HTERT RPE-1 (cell line): ENCODE data around the gene CARD9.

Source experiments
- in situ Hi-C: fragments of 300-500 bp; cut with MboI; formaldehyde crosslinking; loops from 4 replicates; pipeline ENCODE4 v1.14.3; 2020; ENCODE audit warnings: low sequenced_read_pairs

Gene CARD9

DNA sequence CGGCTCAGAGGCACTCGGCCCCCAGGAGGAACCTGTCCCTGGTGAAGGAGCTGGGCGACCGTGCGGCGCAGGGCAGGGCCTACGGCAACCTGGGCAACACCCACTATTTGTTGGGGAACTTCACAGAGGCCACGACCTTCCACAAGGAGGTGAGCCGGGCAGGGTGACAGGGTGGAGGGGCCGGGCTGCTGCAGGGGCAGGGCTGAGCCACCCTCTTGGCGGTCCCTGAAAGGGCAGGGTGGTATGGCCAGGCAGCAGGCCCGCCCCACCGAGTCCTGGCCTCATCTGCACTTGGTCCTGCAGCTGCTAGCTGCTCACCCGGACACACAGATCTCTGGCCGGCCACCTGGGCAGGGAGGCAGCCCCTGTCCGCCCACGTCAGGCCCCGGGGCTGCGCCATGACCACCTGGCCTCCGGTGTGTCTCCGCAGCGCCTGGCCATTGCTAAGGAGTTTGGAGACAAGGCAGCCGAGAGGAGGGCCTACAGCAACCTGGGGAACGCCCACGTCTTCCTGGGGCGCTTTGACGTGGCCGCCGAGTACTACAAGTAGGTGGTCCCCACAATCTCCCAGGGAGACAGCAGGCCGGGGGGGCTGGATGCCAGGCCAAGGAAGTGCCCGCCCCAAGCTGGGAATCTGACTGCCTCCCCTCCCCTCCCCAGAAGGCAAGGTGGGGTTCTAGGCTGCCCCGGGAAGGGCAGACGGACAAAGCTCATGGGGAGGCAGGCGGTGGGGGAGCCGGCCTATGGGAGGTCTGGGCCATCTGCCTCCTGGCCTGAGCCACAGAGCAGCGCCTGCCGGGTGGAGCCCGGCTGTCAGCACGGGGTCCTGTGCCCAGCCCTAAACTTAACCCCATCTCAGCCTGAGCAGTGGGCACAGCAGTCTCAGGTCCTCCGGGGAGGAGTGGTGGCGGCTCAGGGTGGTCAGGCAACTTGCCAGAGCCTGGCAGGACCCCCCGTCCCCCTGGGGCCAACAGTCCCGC, 35.8 kb downstream of the CARD9 start:
- in situ Hi-C loops = no loop called here

DNA sequence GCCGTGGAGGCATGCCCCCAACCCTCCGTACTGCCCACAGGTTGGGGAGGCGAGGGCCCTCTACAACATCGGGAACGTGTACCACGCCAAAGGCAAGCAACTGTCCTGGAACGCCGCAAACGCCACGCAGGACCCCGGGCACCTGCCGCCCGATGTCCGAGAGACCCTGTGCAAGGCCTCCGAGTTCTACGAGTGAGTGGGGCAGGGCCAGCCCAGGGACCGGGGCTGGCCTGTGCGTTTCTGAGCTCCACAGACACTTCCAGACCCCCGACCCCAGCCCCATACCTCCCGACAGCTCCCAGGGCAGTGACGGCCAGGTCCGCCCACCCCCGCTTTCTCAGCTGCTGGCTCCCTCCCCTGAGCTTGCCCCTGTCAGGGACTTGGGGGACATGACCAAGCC, 36.6 kb downstream of the CARD9 start:
- in situ Hi-C loops = no loop called here

- in situ Hi-C loops = no loop called here
Measured at GRCh38 chr9:136336156-136336870, 37.2 kb downstream of the CARD9 start.

DNA sequence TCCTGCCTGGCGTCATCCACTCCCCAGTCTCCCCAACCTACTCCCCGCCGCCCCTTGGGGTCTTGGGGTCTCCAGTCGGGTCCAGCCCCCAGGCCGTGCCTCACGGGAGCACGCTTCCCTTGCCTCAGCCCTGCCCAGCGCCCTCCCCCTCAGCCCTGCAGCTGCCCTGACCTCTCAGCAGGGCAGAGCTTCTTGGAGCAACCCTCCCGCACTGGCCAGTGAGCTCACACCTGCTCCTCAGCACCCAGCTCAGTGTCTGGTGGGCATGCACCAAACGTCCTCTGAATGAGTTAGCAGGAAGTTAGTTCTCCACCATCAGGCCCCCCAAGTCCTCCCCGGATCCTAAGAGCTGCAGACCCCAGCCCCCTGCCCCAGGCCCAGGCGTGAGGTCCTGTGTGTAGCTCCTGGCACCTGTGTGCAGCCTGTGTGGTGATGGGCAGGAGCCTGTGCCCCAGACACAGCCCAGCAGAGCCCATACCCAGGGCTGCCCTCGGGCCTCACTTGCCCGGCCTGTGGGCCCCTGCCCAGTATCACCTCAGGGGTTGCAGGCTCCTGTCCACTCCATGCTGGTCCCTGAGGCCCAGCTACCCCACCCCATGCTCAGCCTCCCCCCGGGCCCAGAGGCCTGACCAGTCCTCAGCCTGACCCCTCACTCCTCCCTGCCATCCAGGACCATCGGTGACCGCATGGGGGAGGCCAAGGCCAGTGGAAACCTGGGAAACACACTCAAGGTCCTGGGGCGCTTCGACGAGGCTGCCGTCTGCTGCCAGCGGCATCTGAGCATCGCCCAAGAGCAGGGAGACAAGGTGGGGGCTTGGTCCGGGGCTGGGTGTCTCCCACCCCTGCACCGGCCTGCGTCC, 37.9 kb downstream of the CARD9 start:
- in situ Hi-C loops = no loop called here

- in situ Hi-C loops = no loop called here
Measured at GRCh38 chr9:136334541-136334940, 38.9 kb downstream of the CARD9 start.

- in situ Hi-C loops = no loop called here
Measured at GRCh38 chr9:136333486-136333885, 40.0 kb downstream of the CARD9 start.

GRCh38 chr9:136333045-136333444, 40.4 kb downstream of the CARD9 start:
- in situ Hi-C loops = no loop called here

DNA sequence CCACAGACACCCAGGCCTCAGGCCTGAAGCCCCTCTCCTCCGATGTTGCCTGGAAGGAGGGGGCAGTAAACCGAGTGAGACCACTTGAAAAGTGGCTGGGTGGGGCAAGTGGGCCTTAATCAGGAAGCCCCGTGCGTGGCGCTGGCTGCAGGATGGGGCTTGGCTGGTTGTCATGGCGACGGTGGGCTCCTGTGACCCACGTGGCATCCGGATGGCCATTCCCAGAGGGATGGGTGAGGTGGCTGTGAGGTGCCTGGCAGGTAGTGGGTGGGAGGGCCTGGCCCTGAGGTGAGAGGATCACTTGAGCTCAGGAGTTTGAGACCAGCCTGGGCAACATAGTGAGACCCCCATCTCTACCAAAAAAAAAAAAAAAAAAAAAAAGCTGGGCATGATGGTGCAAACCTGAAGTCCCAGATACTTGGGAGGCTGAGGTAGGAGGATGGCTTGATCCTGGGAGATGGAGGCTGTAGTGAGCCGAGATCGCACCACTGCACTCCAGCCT, 40.9 kb downstream of the CARD9 start:
- in situ Hi-C loops = no loop called here

- in situ Hi-C loops = no loop called here
Measured at GRCh38 chr9:136331556-136332481, 41.6 kb downstream of the CARD9 start.

DNA sequence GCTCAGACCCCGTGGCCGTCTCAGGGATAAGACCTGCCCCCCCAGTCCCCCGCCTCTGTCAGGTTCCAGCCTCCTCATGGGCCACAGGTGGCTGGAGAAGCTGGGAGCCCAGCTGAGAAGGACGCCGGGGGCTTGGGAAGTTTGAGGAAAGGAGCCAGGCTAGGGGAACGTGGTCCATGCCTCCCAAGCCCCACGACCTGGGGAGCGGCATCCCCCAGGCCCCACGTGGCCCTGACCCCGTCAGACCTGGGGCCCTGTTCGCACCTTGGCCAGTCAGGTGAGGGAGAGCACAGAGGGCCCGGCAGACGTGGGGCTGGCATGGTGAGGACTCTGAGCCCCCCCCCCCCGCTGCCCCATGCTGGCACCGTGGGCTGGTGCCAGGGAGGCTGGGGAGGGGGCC, 42.4 kb downstream of the CARD9 start:
- in situ Hi-C loops = no loop called here

DNA sequence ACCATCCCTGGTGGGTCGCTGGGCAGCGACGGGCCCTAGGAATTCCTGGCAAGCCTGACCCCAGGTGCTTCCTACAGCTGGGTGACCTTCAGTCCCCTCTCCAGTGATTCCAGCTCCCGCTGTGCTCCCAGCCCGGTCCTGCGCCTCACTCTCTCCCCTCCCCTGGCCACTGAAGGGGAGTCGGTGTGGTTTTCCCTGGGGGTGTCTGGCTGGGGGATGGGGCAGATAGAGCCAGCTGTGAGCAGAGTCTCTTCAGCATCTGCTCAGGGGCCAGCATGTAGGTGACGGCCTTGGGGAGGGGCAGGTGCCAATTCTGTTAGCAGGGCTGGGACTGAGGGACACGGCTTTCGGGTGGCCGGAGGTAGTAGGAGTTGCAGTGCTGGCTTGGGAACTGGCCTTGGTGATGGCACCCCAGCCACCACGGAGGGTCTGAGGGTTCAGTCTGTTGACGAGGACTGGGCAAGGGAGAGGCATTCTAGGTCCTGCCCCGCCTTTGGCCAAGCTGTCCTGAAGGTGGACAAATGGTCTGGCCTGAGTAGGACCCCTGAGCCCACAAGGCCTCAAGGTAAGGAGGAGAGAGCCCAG, 43.0 kb downstream of the CARD9 start:
- in situ Hi-C loops = no loop called here

DNA sequence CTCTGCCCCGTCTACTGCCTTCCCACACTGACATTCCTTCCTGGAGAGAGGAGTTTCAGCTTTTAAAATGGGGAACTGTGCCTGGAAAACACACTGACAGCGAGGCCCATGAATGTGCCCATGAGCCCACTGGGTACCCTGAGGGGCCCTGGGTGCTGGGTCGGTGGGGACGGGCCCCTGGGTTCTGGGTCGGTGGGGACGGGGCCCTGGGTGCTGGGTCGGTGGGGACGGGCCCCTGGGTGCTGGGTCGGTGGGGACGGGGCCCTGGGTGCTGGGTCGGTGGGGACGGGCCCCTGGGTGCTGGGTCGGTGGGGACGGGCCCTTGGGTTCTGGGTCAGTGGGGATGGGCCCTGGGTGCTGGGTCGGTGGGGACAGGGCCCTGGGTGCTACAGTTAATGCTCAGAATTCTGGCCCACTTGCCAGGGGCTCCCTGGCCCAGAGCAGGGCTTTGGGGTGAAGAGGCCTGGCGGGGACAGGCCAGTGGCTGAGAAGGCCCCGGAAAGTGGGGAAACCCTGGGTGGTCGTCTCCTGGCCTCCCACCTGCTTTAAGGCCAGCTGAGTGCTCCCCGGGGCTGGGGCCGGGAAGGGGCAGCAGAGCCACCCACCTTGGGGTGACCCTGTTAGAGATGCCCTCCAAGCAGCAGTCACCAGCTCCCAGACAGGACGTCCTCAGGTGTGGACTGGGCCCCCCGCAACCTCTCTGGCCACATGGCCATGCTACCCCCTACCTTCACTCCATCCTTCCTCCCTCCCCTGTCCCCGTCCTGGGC, 43.6 kb downstream of the CARD9 start:
- in situ Hi-C loops = no loop called here

DNA sequence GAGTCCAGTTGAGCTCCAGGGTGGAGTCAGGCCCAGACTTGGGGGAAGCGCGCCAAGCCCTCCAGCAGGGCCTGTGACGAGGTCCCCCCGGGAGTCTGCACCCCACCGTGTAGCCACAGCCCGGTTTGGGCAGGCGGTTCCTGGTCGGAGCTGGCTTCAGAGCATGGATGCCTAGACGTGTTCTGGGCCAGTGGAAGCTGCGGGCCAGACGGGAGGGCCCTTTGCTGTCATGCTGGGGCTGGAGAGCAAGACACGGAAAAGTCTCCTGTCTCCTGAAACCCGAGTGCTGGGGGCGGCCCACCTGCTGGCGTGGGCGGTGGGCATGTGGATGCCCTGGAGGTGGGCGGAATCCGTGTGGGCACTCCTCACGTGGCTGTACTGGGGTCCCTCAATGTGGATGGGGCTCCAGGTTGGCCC, 44.2 kb downstream of the CARD9 start:
- in situ Hi-C loops = no loop called here

DNA sequence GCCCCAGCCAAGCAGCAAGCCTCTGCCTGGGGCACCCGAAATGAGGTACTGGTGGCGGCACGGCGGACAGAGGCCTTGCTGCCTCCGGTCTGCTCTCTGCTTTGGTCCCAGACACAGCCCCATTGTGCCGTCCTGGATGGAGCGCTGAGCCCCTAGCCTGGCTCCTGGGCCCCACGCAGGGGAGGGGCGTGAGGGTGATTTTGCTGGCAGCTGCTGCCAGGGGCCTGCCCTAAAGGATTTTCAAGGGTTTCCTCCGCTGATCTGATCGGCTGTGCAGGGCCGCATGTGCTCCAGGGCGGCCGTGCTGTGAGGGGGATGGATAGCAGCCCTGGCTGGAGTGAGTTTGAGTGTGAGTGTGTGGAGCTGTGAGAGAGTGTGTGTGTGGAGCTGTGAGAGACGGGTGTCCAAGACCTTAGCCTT, 44.8 kb downstream of the CARD9 start:
- in situ Hi-C loops = no loop called here

- in situ Hi-C loops = no loop called here
Measured at GRCh38 chr9:136328011-136328621, 45.4 kb downstream of the CARD9 start.

GRCh38 chr9:136327304-136327974, 46.0 kb downstream of the CARD9 start, which contains the start of gene GPSM1:
TSS of gene GPSM1 (plus strand) at chr9:136327539. CDS start at chr9:136327696, 157 bp downstream.
- in situ Hi-C loops = no loop called here

DNA sequence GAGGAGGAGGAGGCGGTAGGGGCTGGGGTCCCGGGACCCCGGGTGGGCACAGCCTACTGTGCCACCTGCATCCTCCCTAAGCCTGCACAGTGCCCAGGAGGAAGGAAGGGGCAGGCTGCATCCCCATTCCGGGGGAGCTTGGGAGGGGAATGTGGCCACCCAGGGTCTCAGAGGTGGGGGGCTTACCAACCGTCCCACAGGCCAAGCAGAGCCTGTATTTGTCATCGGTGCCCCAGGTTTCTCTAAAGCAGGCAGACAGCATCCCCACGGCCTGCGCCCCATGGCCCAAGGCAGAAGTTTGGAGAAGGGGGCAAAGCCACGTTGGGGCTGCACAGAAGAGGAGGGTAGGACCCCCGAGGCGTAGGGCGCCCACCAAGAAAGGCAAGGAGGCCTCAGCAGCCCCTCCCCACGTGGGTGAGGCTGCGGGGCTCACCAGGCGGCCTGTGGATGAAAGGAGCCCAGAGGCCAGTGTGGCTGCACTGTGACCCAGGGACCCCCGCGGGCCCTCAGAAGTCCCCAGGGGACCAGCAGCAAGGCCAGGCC, 46.6 kb downstream of the CARD9 start:
- in situ Hi-C loops = no loop called here
